Retinal pigment epithelial cell (primary cell): Measurements from ENCODE around the gene THBS1.

Experiments
- DNase-seq: peaks from one replicate; pipeline ENCODE4 v3.0.0-alpha.2; 2010; ENCODE audit warnings: low read depth
- H3K4me3 ChIP-seq: 2 replicates; pipeline ENCODE4 v1.5.1; 2011; ENCODE audit warnings: mild to moderate bottlenecking, low read length, control low read depth, moderate library complexity
- TF ChIP-seq, protein P1 (sequence below): conservative IDR thresholded peaks from 2 replicates; pipeline ENCODE4 v1.5.1; 2011; ENCODE audit warnings: low read depth, low read length, control low read depth, inconsistent platforms

THBS1 gene

DNA sequence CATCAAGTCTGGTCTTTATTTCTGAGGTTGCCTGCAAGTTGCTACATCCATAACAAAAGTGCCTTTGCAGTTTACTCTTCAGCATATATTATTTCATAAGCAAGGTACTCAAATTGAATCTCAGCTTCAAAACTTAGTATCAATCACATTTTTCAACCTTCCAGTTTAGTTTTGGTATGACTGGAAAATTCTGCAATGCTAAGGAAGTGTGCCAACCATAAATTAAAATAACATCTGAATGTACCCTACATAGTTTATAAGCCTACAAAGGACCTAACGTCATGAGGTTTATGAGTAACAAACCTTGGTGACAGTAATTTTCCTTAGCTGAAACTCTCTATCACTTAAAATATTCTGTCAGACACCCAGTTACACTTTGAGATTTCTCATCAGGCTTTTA lies 62.8 kb downstream of the THBS1 start:
- H3K4me3 ChIP-seq, result no peak overlapping the region
- TF ChIP-seq, protein P1, sequence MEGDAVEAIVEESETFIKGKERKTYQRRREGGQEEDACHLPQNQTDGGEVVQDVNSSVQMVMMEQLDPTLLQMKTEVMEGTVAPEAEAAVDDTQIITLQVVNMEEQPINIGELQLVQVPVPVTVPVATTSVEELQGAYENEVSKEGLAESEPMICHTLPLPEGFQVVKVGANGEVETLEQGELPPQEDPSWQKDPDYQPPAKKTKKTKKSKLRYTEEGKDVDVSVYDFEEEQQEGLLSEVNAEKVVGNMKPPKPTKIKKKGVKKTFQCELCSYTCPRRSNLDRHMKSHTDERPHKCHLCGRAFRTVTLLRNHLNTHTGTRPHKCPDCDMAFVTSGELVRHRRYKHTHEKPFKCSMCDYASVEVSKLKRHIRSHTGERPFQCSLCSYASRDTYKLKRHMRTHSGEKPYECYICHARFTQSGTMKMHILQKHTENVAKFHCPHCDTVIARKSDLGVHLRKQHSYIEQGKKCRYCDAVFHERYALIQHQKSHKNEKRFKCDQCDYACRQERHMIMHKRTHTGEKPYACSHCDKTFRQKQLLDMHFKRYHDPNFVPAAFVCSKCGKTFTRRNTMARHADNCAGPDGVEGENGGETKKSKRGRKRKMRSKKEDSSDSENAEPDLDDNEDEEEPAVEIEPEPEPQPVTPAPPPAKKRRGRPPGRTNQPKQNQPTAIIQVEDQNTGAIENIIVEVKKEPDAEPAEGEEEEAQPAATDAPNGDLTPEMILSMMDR, result no peak
- no peak for DNase-seq

DNA sequence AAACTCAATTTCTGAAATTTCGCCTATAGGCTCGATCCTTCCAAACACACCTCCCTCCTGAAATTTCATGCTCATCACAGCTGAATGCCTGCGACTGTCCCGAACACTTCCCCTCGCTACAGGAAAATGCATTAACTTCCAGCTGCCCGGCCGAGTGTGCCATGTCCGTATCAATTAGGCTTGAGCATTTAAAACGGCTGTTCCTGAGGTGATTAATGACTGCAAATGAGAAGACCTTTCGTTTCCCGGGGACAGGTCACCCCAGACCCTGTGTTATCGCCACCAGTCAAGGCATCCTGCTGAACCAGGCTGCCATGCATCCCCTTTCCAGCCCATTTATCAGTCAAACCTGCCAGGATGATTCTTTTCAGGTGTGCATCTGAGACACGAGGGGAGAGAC lies 63.3 kb downstream of the THBS1 start:
- no peak for DNase-seq
- H3K4me3 ChIP-seq, result no peak overlapping the region
- TF ChIP-seq, protein P1, result no peak

DNA sequence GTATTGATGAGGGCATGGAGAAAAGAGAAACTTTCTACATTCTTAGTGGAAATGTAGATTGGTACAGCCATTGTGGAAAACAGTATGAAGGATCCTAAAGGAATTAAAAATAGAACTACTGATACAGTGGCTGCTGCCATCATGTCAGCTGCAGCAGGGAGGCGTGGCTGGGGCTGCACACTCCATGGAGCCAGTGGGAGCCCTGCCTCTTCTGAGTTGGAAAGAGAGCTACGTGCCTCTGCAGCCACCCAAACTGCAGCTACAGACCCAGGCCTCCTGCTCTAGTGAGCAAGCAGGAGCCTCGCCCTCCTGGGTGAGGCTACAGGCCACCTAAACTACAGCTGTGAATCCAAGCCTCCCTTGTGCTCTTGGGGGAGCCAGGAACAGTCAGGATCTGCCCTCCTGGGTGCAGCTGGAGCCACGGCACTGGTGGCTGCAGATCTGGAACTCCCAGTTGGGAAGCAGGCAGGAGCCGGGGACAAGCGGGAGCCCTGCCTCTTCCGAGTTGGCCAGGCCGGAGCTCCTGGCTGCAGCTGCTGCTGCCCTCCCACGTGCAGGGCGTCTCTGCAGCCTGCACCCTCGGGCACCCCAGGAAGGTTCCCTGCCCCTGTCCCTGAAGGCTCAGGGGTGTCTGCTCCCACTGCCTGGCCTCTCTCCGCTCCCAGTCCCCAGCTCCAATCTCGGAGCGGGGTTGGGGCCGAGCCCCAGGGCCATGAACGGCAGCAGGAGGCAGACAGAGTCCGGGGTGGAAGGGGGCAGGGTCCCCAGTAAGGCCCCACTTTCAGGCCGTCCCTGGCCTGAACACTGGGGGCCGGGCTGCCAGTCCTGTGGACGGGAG lies 64.5 kb downstream of the THBS1 start:
- no peak overlapping the region for H3K4me3 ChIP-seq
- TF ChIP-seq, protein P1, result no peak
- no peak for DNase-seq

DNA sequence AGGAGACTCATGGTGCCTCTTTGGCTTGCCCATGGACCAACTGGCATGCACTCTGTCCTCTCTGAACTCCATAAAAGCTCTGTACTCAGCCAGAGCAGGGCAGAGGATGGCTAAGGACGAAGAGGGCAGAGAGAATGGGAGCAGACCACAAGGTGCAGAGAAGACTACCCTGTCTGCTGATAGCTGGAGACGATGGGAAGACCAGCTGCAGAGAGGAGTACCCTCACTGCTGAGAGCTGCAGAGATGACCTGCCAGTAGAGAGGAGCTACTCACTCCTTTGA lies 65.0 kb downstream of the THBS1 start:
- no peak for DNase-seq
- H3K4me3 ChIP-seq, result no peak overlapping the region
- TF ChIP-seq, protein P1, result no peak

DNA sequence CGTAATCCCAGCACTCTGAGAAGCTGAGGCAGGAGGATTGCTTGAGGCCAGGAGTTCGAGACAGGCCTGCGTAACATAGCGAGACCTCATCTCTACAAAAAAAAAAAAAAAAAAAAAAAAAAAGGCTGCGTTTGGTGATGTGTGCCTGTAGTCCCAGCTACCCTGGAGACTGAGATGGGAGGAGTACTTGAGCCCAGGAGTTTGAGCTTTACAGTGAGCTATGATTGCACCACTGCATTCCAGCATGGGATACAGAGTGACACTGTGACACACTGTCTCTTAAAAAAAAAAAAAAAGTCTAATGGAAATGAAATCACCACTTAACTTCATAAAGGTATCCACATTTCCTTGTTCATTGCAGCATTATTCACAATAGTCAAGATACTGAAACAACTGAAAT lies 65.5 kb downstream of the THBS1 start:
- no peak overlapping the region for H3K4me3 ChIP-seq
- DNase-seq, result no peak

More for the DNA sequence above, 65.5 kb downstream of the THBS1 start:
- TF ChIP-seq, protein P1, result no peak
